Suprapubic skin (tissue), 4 donors: ENCODE results near the gene SLC35F2. TPM values are rescaled to one million over a fixed set of nuclear protein-coding genes. Genes with fewer than 3 reads are reported as not detected.

Experiments used
- DNase-seq, 2 donors: peaks; one replicate each; pipeline ENCODE4 v3.0.0-alpha.2; 2019; ENCODE audit warnings: low spot score in 2 of 2
- H3K27ac ChIP-seq: fragments of 200-600 bp; sonication (generic); one replicate; pipeline ENCODE4 v1.5.1; 2019
- H3K27me3 ChIP-seq: fragments of 200-600 bp; sonication (generic); one replicate; pipeline ENCODE4 v1.5.1; 2019
- H3K36me3 ChIP-seq: fragments of 200-600 bp; sonication (generic); one replicate; pipeline ENCODE4 v1.5.1; 2019
- H3K4me1 ChIP-seq: fragments of 200-600 bp; sonication (generic); one replicate; pipeline ENCODE4 v1.5.1; 2019
- H3K4me3 ChIP-seq: fragments of 200-600 bp; sonication (generic); one replicate; pipeline ENCODE4 v1.5.1; 2019; ENCODE audit warnings: mild to moderate bottlenecking
- H3K9me3 ChIP-seq: fragments of 200-600 bp; sonication (generic); one replicate; pipeline ENCODE4 v1.5.1; 2019
- CTCF ChIP-seq, 2 donors: fragments of 200-600 bp in 1 of 2; fragments of 450-650 bp in 1 of 2; sonication (generic) in 1 of 2; IDR thresholded peaks; one replicate each; pipeline ENCODE4 v1.5.1; 2016 to 2019; ENCODE audit warnings: antibody characterized with exemption in 2 of 2, mild to moderate bottlenecking in 1 of 2, moderate library complexity in 1 of 2
- EP300 ChIP-seq: sonication (generic); formaldehyde crosslinking; IDR thresholded peaks from one replicate; pipeline ENCODE4 v1.6.1; 2017; ENCODE audit warnings: antibody characterized with exemption
- POLR2A ChIP-seq, 2 donors: fragments of 450-650 bp; IDR thresholded peaks; one replicate each; pipeline ENCODE4 v1.6.1; 2017; ENCODE audit warnings: antibody characterized with exemption in 2 of 2, mild to moderate bottlenecking in 2 of 2, moderate library complexity in 2 of 2
- POLR2AphosphoS5 ChIP-seq, 3 donors: sonication (generic); formaldehyde crosslinking; IDR thresholded peaks; one replicate each; pipeline ENCODE4 v1.6.1; 2017; ENCODE audit warnings: antibody characterized with exemption in 3 of 3
- WGBS: methylation state at CpG from one replicate; pipeline ENCODE4 v1.1.5; 2018; 5-methylcytosine and 5-hydroxymethylcytosine counted together
- total RNA-seq, 4 donors: library from RNA; depleted of rRNA; stranded (reverse); fragments of >200 nt; gene quantifications; one replicate each; pipeline ENCODE4 v1.1.0, GENCODE V29; 2016

SLC35F2 gene
- total RNA-seq, 4 donors from 2014 or later = 28.5 to 43.0 (median 33.7) TPM

GRCh38 chr11:107792049-107792443 lies 66.5 kb downstream of the SLC35F2 start:
- WGBS = 84% methylated on average over 5 of the region's 5 CpGs
- H3K27me3 ChIP-seq = no peaks in the 10 kb centered on the region
- TF ChIP-seq EP300 = no peak
- TF ChIP-seq POLR2AphosphoS5 (IDR thresholded peaks at IDR 0.05) = no peak
- no peak for TF ChIP-seq CTCF (IDR thresholded peaks at IDR 0.05)
- H3K27ac ChIP-seq = no peak overlapping the region
- no peaks in the 10 kb centered on the region for H3K4me1 ChIP-seq
- DNase-seq = no peak
- no peak overlapping the region for H3K4me3 ChIP-seq
- no peaks in the 10 kb centered on the region for H3K9me3 ChIP-seq
- peaks cover 19% of the 10 kb centered on the region for H3K36me3 ChIP-seq

GRCh38 chr11:107791343-107792048 lies 67.1 kb downstream of the SLC35F2 start:
- WGBS = 84% methylated on average over 10 of the region's 10 CpGs
- H3K27ac ChIP-seq = no peak overlapping the region
- DNase-seq = no peak
- peaks cover 19% of the 10 kb centered on the region for H3K36me3 ChIP-seq
- no peaks in the 10 kb centered on the region for H3K27me3 ChIP-seq
- TF ChIP-seq EP300 (no peak), POLR2A (IDR thresholded peaks at IDR 0.05) (no peak), POLR2AphosphoS5 (IDR thresholded peaks at IDR 0.05) (no peak), CTCF (IDR thresholded peaks at IDR 0.05) (no peak)
- no peak overlapping the region for H3K4me3 ChIP-seq
- H3K4me1 ChIP-seq = no peaks in the 10 kb centered on the region
- no peaks in the 10 kb centered on the region for H3K9me3 ChIP-seq

DNA sequence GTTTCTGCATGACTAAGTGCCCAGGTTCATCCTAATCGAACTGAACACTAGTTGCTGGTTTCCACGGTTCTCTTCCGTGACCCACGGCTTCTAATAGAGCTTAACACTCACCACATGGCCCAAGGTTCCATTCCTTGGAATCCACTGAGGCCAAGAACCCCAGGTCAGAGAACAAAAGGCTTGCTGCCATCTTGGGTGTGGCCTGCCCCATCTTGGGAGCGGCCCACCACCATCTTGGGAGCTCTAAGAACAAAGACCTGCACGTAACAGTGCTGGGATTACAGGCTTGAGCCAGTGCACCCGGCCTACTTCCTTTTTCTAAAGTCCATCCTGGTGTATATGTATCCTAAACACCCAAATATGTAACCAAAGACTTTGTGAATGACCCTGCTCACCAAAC lies 68.8 kb downstream of the SLC35F2 start:
- Histone ChIP-seq H3K4me3 (no peak overlapping the region), H3K36me3 (peaks cover 19% of the 10 kb centered on the region), H3K27ac (no peak overlapping the region), H3K4me1 (no peaks in the 10 kb centered on the region), H3K27me3 (no peaks in the 10 kb centered on the region), H3K9me3 (no peaks in the 10 kb centered on the region)
- DNase-seq = no peak
- TF ChIP-seq POLR2A (IDR thresholded peaks at IDR 0.05) (no peak), CTCF (IDR thresholded peaks at IDR 0.05) (no peak), EP300 (no peak)
- 94% methylated on average over 6 of the region's 7 CpGs for WGBS

DNA sequence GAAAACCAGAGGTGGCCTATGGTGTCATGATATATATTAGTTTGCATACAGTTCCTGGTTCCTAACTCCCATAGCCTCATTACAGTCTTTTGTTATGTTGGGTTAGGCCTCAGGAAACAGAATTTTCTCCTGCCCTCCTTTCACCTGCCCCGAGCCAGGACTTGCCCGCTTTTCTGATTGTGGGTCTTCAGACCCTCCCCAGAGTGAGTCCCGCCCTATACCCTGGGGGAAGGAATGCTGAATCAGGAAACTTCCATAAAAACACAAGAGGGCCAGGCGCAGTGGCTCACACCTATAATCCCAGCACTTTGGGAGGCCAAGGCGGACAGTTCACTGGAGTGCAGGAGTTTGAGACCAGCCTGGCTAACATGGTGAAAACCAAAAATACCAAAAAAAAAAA lies 70.9 kb downstream of the SLC35F2 start:
- Histone ChIP-seq H3K4me3 (no peak overlapping the region), H3K9me3 (no peaks in the 10 kb centered on the region), H3K4me1 (no peaks in the 10 kb centered on the region), H3K27me3 (no peaks in the 10 kb centered on the region), H3K36me3 (peaks cover 10% of the 10 kb centered on the region), H3K27ac (no peak overlapping the region)
- WGBS = 75% methylated on average over 5 of the region's 5 CpGs
- TF ChIP-seq CTCF (IDR thresholded peaks at IDR 0.05) (no peak), EP300 (no peak), POLR2AphosphoS5 (IDR thresholded peaks at IDR 0.05) (no peak), POLR2A (IDR thresholded peaks at IDR 0.05) (no peak)
- DNase-seq = no peak

- no peak for TF ChIP-seq CTCF (IDR thresholded peaks at IDR 0.05)
- TF ChIP-seq EP300 = no peak
- TF ChIP-seq POLR2AphosphoS5 (IDR thresholded peaks at IDR 0.05) = no peak
- no peak for TF ChIP-seq POLR2A (IDR thresholded peaks at IDR 0.05)
- no peak for DNase-seq
- Histone ChIP-seq H3K27ac (no peak overlapping the region), H3K4me1 (no peaks in the 10 kb centered on the region), H3K36me3 (no peaks in the 10 kb centered on the region), H3K9me3 (no peaks in the 10 kb centered on the region), H3K4me3 (no peak overlapping the region), H3K27me3 (no peaks in the 10 kb centered on the region)
- 69% methylated on average over 5 of the region's 5 CpGs for WGBS
Observed at GRCh38 chr11:107785401-107785800, 73.2 kb downstream of the SLC35F2 start.
